Measurements from ENCODE around the gene TNNI3.
A peak's percentile ranks its signal among the peaks of the same experiment; 100 is the strongest.
"Not testable (repeated sequence)": the region's sequence is repeated elsewhere in the genome, so short reads cannot be mapped to it uniquely, and the experiment has no call there.

The TNNI3 gene

DNA sequence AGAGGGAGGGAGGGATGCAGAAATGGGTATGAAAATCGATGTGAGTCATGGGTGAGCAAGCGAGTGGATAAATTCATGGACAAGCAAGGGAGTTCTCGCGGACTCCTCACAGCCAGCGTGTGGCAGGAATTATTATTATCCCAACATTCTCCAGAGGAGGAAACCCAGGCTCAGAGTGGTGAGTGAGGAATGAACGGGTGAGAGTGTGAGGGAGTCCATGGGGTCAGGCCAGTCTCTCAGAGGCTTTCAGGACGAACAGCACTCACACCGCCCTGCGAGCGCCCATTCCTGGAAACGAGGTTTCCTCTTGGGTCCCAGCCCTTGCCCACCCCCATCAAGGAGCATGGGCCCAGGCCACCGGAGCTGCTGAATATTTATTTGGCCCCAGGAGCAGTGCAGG is 15.2 kb upstream of the TNNI3 start:
- no peak for DNase-seq

GRCh38 chr19:55172318-55172717 is 14.8 kb upstream of the TNNI3 start:
- not testable (repeated sequence) for DNase-seq

- no peak for DNase-seq
Observed at GRCh38 chr19:55171440-55171839, 13.9 kb upstream of the TNNI3 start.

DNA sequence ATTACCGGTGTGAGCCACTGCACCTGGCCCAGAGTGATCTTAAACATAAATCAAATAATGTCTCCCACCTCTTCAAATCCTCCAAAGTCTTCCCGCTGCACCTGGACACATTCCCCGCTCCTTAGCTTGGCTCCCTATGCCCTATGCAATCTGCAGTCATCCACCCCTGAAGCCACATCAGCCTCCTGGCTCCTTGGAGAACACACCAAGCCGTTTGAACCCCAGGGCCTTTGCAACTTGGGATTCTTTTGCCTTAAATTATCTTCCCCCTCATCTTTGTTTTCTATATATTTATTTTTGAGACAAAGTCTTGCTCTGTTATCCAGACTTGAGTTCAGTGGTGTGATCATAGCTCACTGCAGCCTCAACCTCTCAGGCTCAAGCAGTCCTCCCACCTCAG is 11.6 kb upstream of the TNNI3 start:
- no peak for DNase-seq

- DNase-seq, result peak; percentile 97
Observed at GRCh38 chr19:55166530-55167268, 9.2 kb upstream of the TNNI3 start, which contains the start of gene DNAAF3. DNAAF3 (minus strand) TSS chr19:55166613; CDS start chr19:55166413, 200 bp downstream.

DNA sequence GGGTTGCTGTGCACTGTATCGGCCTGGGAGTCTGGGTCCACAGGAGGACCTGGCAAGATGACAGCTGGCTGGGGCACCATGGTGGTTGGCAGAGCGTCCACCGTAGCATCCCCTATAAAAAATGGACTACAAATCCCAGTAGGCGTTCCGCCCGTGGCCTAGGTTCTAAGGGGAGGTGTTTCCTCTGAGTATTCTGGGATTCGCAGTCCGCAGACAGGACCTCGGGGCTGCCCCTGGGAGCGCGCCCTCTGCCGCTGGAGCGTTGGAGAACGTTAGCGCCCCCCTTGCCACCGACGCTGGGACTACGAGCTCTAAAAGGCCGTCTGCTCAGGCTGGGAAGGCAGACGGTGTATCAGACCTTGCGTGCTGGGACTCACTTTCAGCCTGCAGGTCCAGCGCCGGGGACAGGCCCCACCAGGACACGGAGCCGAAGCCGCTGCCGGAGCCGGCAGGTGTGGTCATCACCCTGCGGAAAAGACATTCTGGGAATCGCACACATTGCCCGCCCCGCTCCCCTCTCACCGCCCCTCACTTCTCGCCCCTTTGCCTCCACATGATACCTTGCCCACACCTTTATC is 8.5 kb upstream of the TNNI3 start:
- DNase-seq, result peak; percentile 81

DNA sequence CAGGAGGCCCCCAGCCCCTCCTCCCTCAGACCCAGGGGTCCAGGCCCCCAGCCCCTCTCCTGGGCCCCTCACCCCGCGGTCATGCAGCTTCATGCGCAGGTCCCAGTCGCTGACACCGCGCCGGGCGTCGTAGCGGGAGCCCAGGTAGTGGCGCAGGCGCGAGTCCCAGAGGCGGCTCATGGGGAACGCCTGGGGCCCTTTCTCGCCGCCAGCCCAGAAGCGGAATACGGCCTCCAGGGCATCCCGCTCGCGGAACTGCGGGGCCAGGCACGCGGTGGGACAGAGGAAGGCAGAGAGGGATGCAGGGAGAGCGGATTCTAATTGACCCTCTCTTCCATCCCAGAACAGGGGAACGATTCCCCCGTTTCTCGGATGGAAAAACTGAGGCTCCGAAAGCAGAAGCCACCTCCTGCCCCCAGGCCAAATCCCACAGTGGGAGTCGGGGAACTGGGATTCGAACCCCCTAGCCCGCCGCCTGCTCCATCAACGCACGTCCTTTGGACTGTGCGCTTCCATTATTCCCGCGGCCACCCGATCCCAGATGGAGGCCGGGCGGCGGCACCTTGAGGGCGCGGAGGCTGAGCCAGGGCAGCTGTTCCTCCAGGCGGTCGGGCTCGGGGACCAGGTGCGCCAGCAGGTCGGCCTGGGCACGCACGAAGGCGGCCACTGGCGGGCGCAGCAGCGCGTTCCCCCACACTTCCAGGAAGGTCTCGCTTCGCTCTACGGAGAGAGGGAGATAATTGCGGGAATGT is 4.2 kb upstream of the TNNI3 start:
- DNase-seq, result no peak

DNA sequence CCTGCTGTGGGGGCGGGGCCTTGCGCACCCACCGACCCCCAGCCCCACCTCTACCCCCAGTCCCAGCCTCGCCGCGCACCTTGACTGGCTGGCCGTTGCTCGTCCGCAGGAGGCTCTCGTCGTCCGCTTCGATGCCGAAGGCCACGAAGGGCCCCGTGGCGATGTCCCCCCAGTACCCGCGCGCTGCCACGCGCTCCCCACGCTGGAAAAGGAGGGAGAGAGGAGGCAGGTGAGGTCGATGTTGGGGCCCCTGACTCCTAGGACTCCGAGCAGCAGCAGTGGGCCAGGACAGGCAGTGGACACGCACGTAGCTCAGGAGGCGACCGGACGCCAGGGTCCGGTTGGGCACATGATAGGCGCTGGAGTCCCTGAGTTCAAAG is 3.4 kb upstream of the TNNI3 start:
- no peak for DNase-seq

DNA sequence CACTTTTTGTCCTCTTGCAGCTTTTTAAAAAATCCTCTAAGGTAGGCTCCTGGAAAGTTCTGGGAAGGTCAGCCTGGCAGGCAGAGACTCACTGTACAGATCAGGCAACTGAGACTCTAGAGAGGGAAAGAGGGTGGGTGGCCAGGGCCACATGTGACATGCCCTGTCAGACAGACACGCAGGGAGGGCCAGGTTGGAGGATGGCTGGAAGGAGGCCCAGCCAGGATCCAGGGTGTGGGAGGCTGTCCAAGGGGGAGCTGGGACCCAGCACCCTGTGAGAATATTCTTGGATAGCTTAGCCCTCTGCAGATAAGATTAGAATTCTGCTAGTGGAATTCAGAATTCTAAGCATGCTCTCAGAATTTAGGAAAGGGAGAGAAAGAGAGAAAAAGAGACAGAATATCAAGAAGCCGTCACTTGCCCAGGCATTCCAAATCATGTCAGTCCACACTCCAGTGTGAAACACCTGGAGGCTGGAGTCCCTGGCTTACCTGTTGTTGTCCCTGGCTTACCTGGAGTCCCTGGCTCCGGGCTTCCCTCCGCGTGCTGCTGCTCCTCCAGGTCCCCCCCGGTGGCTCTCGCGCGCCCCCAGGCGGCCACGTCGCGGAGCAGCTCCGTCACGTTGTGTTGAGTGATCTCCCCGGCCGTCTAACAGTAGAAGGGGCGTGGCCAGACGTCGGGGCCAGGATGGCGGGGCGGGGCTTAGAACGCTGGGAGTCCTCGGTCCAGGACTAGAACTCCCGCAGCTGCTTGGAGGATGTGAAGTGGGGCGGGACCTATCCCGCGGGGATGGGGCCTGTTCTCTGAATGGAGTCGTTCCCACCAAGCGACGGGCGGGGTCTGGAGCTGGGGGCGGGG is 2.8 kb upstream of the TNNI3 start:
- peak; percentile 94 for DNase-seq

DNA sequence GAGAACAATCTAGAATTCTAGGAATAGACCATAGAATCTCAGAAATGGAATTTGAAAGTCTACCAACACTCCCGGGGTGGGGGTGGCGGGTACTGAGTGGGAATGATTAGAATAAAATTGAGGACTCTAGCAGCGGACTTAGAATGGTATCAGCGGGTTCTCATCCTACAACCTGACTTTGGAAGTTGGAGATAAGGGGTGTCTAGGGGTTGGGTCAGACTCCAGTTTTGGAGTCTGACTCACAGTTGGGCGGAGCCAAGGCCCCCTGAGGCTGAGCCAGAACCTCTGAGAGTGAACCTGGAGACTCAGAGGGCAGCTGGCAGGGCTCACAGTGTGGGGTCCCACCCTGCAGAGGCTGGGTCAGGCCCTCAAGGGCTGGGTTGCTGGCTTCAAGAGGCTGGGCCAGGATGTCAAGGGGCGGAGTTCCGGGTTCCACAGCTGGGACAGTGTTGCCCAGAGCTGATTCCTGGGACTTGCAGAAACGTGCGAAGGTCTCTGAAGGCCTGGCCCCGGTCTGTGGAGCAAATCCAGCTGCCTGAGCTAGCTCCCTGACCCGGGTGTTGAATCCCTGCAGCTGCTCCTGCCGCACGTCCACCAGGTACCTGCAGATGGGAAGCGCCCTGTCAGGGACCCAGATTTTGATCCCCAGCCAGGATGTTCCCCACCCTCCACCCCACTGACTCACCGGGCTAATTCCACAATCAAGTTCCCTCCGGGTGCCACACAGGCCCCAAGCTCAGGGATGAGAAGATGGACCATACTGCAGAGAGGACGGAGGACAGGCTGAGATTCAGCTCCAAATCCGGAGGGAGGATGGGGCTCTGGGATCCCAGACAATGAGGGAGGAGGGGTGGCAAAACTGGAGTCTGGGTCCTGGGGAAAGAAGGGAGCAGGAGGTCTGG is 1.6 kb upstream of the TNNI3 start:
- DNase-seq, result no peak

DNA sequence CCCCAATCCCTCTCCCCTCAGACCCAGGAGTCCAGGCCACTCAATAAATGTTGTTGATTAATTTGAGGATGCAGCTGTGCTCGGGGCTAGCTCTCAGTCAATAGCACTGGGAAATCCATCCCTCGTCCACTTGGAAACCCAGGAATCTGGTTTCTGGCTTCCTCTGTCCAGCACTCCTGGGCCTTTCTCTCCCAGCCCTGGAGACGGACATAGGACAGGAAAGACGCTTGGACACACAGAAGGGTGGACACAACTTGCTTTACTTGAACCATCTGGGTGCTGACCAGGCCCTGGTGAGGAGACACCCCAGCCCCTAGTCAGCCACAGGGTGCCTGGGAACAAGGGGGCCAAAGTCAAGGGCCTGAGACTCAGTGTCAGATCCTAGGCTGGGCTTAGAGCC is 891 bp upstream of the TNNI3 start:
- DNase-seq, result no peak

- peak; percentile 93 for DNase-seq
Observed at GRCh38 chr19:55156202-55157063, 1.1 kb downstream of the TNNI3 start.

- DNase-seq, result not testable (repeated sequence)
Observed at GRCh38 chr19:55155784-55156183, 1.7 kb downstream of the TNNI3 start.

DNA sequence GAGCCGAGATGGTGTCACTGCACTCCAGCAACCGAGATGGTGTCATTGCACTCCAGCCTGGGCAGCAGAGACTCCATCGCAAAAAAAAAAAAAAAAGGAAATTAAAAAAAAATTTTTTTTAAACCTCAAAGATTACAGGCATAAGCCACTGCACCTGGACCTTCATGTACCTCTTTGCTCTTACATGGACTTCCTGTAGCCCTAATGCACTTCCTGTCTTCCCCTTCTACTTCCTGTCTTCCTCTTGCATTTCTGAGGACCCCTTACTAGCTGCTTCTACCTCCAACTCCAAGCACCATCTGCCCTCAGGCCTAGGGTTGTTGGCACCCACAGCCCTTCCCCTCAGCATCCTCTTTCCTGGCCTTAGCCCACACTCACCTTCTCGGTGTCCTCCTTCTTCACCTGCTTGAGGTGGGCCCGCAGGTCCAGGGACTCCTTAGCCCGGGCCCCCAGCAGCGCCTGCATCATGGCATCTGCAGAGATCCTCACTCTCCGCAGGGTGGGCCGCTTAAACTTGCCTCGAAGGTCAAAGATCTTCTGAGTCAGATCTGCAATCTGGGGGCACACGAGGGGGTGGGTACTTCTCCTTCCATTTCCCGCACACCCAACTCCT is 3.8 kb downstream of the TNNI3 start:
- no peak for DNase-seq

- no peak for DNase-seq
Observed at GRCh38 chr19:55152017-55152416, 5.5 kb downstream of the TNNI3 start.

DNA sequence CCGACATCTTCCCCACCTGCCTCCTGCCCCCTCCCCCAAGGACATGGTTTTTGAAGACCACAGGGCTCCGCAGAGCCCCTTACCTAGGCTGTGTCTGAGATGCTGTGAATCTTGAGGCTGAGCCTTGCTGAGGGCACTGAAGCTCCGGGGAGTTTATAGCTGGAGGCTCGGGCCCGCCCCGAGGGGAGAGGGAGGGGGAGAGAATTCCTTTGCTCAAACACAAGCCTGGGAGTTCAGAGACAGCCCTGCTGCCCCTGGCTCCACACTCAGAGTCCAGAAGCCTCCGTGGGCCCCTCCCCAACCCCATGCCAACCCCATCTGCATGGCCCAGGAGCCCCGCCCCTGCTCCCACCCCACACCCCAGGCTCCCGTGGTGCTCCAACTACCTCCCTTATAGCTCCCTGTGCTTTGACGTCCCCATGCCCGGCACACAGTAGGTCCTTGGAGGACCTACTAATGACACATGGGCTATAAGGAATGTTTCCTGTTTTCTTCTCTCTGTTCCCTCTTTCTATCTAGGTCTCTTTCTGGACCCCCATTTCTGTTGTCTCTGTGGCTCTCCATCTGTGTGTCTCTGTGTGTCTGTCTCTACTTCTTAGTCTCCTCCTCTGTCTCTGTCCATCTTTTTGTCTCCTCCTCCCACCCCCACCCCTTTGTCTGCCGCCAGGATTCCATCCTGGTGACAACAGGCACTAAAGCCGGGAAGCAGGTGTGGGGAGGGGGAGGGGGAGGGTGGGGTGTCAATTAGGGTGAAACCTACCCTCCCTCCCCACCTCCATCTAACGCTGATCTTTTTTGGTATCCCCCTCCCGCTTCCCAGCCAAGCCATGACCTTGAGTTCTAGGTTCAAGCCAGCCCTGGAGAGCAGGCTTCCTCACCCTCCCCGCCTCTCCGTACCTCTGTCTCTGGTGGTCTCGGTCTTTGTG is 8.2 kb downstream of the TNNI3 start, which contains the start of gene TNNT1:
TNNT1 (minus strand) TSS at position 129 of the 926 bp plus-strand sequence. CDS start 2,049 bp downstream, outside the sequence.
- no peak for DNase-seq

GRCh38 chr19:55147545-55148251 is 9.8 kb downstream of the TNNI3 start:
- no peak for DNase-seq

DNA sequence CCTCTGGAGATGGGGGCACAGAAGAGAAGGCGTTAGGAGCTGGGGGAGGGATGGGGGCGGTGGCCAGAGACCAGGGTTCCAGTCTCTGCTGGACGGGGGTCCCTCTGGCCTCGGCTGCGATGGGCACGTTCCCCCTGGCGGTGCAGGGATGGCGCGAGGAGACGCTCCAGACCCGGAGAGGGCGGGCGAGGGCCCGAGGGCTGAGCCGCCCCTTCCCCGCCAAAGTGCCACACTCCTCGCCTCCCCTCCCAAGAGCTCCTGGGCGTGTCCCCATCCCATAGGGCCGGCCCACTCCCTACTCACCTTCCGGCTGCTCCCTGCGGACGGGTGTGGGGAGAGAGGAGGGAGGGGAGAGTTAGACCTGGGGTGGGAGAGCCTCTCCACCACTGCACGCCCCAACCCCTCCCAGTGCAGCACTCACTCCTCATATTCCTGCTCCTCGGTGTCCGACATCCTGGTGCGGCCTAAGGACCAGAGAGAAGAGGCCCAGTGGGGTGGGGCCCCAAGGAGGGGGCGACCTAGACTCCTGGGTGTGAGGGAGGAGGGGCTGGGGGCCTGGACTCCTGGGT is 10.7 kb downstream of the TNNI3 start:
- DNase-seq, result peak; percentile 78
